Neural progenitor cell (in vitro differentiated cells): ENCODE data around the gene LDAH.

ENCODE experiments used
- CTCF ChIP-seq: fragments of 200-600 bp; sonication (generic); IDR thresholded peaks from 2 replicates; pipeline ENCODE4 v1.5.1; 2017; ENCODE audit warnings: antibody characterized with exemption, mild to moderate bottlenecking
- EZH2 ChIP-seq: fragments of 200-600 bp; sonication (generic); IDR thresholded peaks from 2 replicates; pipeline ENCODE4 v1.6.1; 2017; ENCODE audit warnings: antibody characterized with exemption, mild to moderate bottlenecking, moderate library complexity
- EZH2phosphoT487 ChIP-seq: fragments of 200-600 bp; sonication (generic); IDR thresholded peaks from 2 replicates; pipeline ENCODE4 v1.6.1; 2017; ENCODE audit warnings: antibody characterized with exemption

- TF ChIP-seq CTCF (no peak), EZH2 (no peak), EZH2phosphoT487 (no peak)
Observed at GRCh38 chr2:20796374-20796791, 26.5 kb downstream of the LDAH start.
